Kidney (tissue), 22 donors: ENCODE results near the gene CEMIP. TPM values are rescaled to one million over a fixed set of nuclear protein-coding genes. Genes with fewer than 3 reads are reported as not detected.
A peak's percentile ranks its signal among the peaks of the same experiment; 100 is the strongest.

Experiments used
- DNase-seq, 5 donors: peaks; one replicate each; pipeline ENCODE4 v3.0.0-alpha.2; 2013 to 2020
- FAIRE-seq: peaks from 2 replicates; lab custom pipeline; 2012; peaks lifted over from hg19 to GRCh38; lab: Jason Lieb, UNC
- H3K27ac ChIP-seq, 2 donors: one replicate each; pipeline ENCODE4 v1.7.0; 2013; ENCODE audit warnings: low read depth in 2 of 2, low read length in 2 of 2, inconsistent platforms in 1 of 2
- H3K27me3 ChIP-seq: one replicate; pipeline ENCODE4 v1.7.1; 2013; ENCODE audit warnings: low read length, inconsistent platforms; ENCODE audit not compliant: control insufficient read depth, insufficient read depth
- H3K36me3 ChIP-seq, 3 donors: one replicate each; pipeline versions ENCODE4 v1.7.0 to v1.7.1; 2013; ENCODE audit warnings: low read length in 3 of 3, control low read depth in 1 of 3, inconsistent platforms in 1 of 3; ENCODE audit not compliant: insufficient read depth in 3 of 3, control insufficient read depth in 2 of 3
- H3K4me1 ChIP-seq, 3 donors: one replicate each; pipeline versions ENCODE4 v1.7.0 to v1.7.1; 2013; ENCODE audit warnings: low read length in 3 of 3, inconsistent platforms in 1 of 3, low read depth in 1 of 3; ENCODE audit not compliant: control insufficient read depth in 2 of 3, insufficient read depth in 2 of 3
- H3K4me3 ChIP-seq, 3 donors: one replicate each; pipeline versions ENCODE4 v1.7.0 to v1.8.1; 2013; ENCODE audit warnings: low read length in 3 of 3, control low read depth in 1 of 3, inconsistent platforms in 1 of 3
- H3K9ac ChIP-seq, 3 donors: one replicate each; pipeline versions ENCODE4 v1.7.0 to v1.7.1; 2013; ENCODE audit warnings: low read length in 3 of 3, control low read depth in 1 of 3, inconsistent platforms in 1 of 3
- H3K9me3 ChIP-seq, 3 donors: one replicate each; pipeline versions ENCODE4 v1.7.0 to v1.7.1; 2013; ENCODE audit warnings: low read length in 3 of 3, control low read depth in 1 of 3, inconsistent platforms in 1 of 3; ENCODE audit not compliant: control insufficient read depth in 2 of 3, insufficient read depth in 1 of 3
- CTCF ChIP-seq: IDR thresholded peaks from 3 replicates; pipeline ENCODE4 v1.5.1; 2012; ENCODE audit warnings: mild to moderate bottlenecking, moderate library complexity, borderline replicate concordance; ENCODE audit not compliant: insufficient read depth; ENCODE audit errors: extremely low read depth
- intact Hi-C: fragments of 100-400 bp; cut with DNase I; formaldehyde crosslinking; loops from one replicate; pipeline ENCODE4 v1.11.1; 2022
- long read RNA-seq, 10 donors: library from polyadenylated mRNA in 1 of 10; unstranded in 1 of 10; transcript quantifications; one replicate each; pipeline ENCODE4 v2.0.0 and lab custom pipeline, GENCODE V29; 2021 to 2026
- polyA plus RNA-seq: library from polyadenylated mRNA; stranded (reverse); fragments of 350-450 nt; fragmentation: Illumina TruSeq; extraction: RNeasy Lipid Tissue Mini Kit (QIAGEN cat#74804); gene quantifications from one replicate; pipeline ENCODE4 v1.2.3, GENCODE V29; 2014; ENCODE audit warnings: low read depth, low replicate concordance; ENCODE audit not compliant: insufficient read depth
- total RNA-seq: library from RNA; stranded (reverse); fragmentation: NEBNext Ultra II Directional; extraction: Animal tissue kit (Norgen Biotek cat#: 25700); gene quantifications from one replicate; pipeline ENCODE4 v1.2.1, GENCODE V29; 2021
- donor health status: control.
- donor health status: control.
- donor health status: control.
- donor health status: control.
- donor health status: control.
- donor health status: DM: yes; HTN: yes; CAD: no.
- donor health status: Normal renal cell carcinoma (clear cell type).

The CEMIP gene
- 0.57 TPM for total RNA-seq
- 0.11 TPM for polyA plus RNA-seq
- long read RNA-seq, donor 1: 0 reads
- long read RNA-seq, donor 2: 0 reads
- long read RNA-seq, donor 3: 0 reads
- long read RNA-seq, donor 4, partial matches to known transcripts: 121 of 129 reads
- long read RNA-seq, donor 4, other reads (novel, unspliced or antisense): 8 of 129 reads
- long read RNA-seq, donor 5: 0 reads
- long read RNA-seq, donor 6: 0 reads
- long read RNA-seq, donor 7: 0 reads
- long read RNA-seq, donor 8, partial matches to known transcripts: 116 of 116 reads
- long read RNA-seq, donor 8, other reads (novel, unspliced or antisense): 0 of 116 reads
- long read RNA-seq, donor 9: 0 reads
- long read RNA-seq, donor 10: 0 reads

- intact Hi-C loops: no loop called here
- peaks cover 6% of the 10 kb centered on the region for H3K27me3 ChIP-seq
- TF ChIP-seq CTCF: peak; percentile 79
- no peaks in the 10 kb centered on the region for H3K36me3 ChIP-seq
- DNase-seq (peak; percentile 88 to 90 (median 89)), FAIRE-seq (no peak)
- H3K9me3 ChIP-seq: no peaks in the 10 kb centered on the region
- no peak within 1 kb of the TSS for H3K9ac ChIP-seq
- peak within 1 kb of the TSS in 2 of 3 donors; percentile 36 to 49 for H3K4me3 ChIP-seq
- H3K27ac ChIP-seq: no peak within 1 kb of the TSS
- H3K4me1 ChIP-seq: peaks cover 0 to 16% (median 0%) of the 10 kb centered on the region in 3 donors
These were observed at the start of gene CEMIP for GRCh38 chr15:80778964-80779657. TSS of gene CEMIP (plus strand) at chr15:80779370. CDS start at chr15:80873880, 94,510 bp downstream.

- Histone ChIP-seq H3K27me3 (no peaks in the 10 kb centered on the region), H3K4me1 (no peaks in the 10 kb centered on the region), H3K9me3 (no peaks in the 10 kb centered on the region), H3K27ac (no peak overlapping the region), H3K4me3 (no peak overlapping the region), H3K36me3 (no peaks in the 10 kb centered on the region), H3K9ac (no peak overlapping the region)
- no peak for FAIRE-seq
- DNase-seq: no peak
- intact Hi-C loops: no loop called here
- TF ChIP-seq CTCF: no peak
These were observed 48.8 kb upstream of the CEMIP start for GRCh38 chr15:80730387-80730786.

- Histone ChIP-seq H3K27ac (no peak overlapping the region), H3K9me3 (no peaks in the 10 kb centered on the region), H3K27me3 (no peaks in the 10 kb centered on the region), H3K36me3 (no peaks in the 10 kb centered on the region), H3K4me3 (no peak overlapping the region), H3K4me1 (no peaks in the 10 kb centered on the region), H3K9ac (no peak overlapping the region)
- DNase-seq: no peak
- intact Hi-C loops: no loop called here
- FAIRE-seq: no peak
- TF ChIP-seq CTCF: no peak
These were observed 48.2 kb upstream of the CEMIP start for GRCh38 chr15:80730926-80731325.
